HG03064 (cell line): Measurements from ENCODE around the gene PTK6.
"Not testable (repeated sequence)": the region's sequence is repeated elsewhere in the genome, so short reads cannot be mapped to it uniquely, and the experiment has no call there.

Source experiments
- ATAC-seq: cut with Tn5 transposase; IDR thresholded peaks from one replicate; pipeline ENCODE4 v1.9.1; 2021; ENCODE audit warnings: low read depth; ENCODE audit not compliant: unreplicated experiment

The PTK6 gene

DNA sequence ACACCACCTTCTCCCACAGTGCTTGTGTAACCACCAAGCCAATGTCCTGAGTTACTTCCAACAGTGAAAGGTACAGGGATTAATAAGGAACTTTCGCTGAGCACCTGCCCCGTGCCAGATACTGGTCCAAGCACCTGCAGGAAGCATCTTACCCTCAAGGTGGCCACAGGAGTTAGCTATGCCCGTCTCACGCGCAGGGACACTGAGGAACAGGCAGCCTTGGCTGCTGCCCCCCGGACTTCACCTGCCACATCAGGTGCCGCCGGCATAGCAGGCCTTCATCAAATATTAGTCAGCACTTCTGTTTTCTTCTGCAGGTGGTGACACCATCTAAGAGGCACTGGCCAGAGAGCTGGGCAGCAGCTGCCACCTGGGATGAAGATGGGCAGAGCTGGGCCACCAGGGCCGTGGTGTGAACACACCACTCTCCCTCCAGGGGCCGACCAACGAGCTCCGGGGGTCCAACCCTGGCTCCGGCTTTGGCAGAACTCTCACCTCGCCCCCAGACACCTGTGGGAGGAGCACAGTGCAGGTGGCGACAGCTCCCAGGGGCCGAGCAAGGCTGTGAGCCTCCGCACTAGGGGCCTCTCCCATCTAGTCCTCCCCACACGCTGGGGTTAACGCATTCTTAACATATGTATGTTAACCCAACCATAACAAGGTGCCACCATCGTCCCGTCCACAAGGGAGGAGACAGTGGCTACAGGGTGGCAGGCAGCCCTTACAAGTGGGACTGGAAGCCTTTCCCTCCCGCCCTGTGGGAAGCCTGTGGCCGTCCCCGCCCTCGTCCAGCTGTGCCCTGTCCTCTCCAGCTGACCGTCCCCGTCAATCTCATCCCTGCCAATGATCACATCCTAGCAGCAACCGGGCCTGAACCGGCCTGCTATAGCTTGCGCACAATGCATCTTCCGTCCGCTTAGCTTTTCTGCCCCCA is 19.5 kb downstream of the PTK6 start:
- no peak for ATAC-seq

DNA sequence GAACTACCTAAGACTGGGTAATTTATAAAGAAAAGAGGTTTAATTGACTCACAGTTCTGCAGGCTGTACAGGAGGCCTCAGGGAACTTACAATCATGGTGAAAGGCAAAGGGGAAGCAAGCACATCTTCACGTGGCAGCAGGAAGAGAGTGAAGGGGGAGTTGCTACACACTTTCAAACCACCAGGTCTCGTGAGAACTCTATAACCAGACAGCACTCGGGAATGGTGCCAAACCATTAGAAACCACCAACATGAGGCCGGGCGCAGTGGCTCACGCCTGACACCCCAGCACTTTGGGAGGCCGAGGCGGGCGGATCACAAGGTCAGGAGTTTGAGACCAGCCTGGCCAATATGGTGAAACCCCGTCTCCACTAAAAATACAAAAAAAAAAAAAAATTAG is 22.7 kb downstream of the PTK6 start:
- not testable (repeated sequence) for ATAC-seq

DNA sequence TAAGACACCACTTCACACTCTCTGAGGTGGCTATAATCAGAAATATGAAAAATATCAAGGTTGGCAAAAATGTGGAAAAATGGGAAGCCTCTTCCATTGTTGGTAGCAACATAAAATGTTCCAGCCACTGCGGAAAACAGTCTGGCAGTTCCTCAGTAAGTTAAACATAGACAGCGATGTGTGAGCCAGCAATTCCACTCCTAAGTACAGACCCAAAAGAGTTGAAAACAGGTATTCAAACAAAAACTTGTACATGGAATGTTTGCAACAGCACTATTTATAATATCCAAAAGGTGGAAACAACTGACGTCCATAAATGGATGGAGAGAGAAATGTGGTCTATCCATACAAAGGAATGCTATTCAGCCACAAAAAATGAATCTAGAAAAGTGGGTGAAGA is 24.0 kb downstream of the PTK6 start:
- no peak for ATAC-seq

DNA sequence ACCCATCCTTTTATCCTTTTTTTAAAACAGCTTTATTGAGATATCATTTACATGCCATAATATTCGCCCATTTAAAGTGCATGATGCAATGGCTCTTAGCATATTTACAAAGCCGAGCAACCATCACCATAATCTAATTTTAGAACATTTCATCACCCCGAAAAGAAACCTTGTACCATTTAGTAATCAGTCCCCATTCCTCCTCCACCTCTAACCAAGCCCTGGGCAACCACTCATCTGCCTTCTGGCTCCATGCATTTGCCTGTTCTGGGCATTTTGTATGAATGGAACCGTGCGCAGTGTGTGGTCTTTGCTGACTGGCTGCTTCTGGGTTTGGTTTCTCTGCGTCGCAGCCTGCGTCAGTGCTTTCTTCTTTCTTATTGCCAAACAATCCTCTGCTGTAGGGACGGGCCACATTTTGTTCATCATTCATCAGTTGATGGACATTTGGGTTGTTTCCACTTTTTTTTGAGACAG is 28.1 kb downstream of the PTK6 start:
- ATAC-seq, result no peak

DNA sequence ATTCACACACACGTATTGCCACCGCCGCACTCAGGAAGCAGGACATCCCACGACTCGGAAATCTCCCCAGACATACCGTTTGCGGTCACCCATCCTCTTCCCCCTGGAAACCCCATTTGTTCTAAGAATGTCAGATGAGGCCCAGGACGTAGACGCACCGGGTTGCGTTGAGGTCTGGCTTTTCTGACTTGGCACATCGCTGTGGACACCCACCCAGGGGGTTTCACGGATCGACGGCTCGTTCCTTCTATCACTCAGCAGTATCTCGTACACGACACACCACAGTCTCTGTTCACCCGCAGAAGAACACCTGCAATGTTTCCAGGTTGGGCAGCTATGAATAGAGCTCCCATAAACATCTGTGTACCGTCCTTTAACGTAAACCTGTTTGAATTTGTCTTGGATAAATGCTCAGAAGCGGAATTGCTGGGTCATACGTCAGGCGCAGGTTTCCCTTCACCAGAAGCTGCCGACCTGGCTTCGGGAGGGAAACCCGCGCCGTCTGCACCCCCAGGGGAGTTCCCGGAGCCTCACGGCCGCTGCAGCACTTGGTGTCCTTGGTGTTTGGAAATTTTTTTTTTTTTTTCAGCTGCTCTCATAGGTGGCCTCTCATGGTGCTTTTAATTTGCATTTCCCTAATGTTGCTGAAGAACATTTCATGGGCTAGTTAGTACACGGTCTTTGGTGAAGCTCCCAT is 29.0 kb downstream of the PTK6 start:
- no peak for ATAC-seq

DNA sequence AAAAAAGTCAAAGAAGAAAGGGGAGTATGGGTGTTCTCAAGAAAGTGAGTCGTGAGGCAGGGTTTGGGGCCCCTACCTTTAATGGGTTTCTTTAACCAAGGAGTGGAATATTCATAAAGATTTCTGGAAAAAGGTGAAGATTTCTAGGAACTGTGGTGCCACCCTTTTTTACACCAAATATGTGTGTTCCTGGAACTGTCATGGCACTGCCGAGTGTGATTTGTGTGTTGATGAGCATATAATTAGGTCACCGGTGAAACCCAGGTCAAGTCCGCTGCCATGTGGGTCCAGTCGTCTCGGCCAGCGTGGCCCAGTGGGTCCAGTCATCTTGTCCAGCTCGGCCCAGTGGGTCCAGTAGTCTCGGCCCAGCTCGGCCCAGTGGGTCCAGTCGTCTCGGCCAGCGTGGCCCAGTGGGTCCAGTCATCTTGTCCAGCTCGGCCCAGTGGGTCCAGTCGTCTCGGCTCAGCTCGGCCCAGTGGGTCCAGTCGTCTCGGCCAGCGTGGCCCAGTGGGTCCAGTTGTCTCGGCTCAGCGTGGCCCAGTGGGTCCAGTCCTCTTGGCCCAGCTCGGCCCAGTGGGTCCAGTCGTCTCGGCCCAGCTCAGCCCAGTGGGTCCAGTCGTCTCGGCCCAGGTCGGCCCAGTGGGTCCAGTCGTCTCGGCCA is 30.0 kb downstream of the PTK6 start:
- ATAC-seq, result no peak

DNA sequence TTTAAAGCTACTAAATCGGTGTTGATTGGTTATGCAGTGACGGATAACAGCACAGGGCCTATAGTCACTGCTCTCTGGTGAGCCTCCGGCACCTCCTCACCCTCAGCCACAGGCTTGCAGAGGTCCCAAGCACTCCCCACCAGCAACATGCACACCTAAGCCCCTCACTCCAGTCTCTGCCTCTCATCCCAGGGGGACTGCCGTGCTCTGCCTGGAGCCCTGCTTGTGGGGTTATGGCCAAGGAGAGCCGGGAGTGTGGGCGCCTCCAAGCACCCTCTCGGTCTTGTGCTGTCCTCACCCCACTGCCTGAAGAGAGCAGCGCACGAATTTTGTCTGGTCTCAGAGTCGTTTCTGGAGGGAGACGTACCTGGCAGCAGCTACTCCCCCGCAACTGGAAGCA is 31.5 kb downstream of the PTK6 start:
- ATAC-seq, result no peak

DNA sequence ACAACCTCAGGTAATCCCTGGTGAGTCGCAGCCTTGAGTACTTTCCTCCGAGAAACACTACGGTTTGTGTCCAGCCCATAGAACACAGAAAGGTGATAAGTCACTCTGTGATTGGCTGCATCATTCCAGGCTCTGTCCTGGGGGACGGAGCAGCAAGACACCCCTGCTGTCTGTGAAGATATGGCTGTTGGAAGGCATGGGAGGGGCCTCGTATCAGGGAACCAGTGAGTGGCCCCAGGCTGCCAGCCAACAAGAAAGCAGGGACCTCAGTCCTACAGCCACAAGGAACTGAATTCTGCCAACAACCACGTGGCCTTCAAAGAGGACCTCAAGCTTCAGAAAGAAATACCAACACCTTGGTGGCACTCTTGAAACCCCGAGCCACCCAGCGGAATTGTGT is 31.9 kb downstream of the PTK6 start:
- ATAC-seq, result no peak

DNA sequence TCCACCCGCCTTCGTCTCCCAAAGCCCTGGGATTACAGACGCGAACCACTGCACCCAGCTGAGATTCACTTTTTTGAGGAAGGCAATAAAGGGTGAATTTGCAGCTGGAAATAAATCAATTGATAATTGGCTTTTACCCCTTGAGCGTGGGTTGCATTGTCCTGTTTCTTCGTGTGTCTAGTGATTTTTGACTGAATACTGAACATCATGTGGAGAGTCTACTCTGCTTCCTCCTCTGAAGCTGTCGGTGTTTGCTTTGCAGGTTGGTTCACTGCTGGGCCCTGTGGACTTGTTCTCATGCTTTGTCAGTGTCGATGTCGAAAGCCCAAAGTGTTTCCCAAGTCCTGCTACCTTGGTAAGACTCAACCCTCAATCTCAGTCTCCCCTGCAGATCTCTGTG is 32.5 kb downstream of the PTK6 start:
- no peak for ATAC-seq

DNA sequence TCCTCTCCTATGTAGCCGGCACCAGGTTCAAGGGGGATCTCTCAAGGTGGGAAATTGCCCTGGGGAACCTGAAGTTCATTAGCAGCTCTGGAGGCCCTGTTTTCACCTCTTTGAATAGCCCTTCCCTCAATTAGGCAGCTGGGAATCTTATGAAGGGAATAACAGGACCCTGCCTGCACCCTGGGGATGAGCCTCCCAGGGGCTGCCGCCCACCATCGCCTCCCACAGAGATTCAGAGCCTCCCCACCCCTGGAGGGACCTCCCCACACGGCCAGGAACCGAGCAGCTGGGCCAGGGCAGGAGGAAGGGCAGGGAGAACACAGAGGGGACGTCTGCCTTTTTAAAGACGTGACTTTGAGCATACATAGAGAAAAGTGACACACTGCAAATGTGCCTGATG is 33.7 kb downstream of the PTK6 start:
- no peak for ATAC-seq

DNA sequence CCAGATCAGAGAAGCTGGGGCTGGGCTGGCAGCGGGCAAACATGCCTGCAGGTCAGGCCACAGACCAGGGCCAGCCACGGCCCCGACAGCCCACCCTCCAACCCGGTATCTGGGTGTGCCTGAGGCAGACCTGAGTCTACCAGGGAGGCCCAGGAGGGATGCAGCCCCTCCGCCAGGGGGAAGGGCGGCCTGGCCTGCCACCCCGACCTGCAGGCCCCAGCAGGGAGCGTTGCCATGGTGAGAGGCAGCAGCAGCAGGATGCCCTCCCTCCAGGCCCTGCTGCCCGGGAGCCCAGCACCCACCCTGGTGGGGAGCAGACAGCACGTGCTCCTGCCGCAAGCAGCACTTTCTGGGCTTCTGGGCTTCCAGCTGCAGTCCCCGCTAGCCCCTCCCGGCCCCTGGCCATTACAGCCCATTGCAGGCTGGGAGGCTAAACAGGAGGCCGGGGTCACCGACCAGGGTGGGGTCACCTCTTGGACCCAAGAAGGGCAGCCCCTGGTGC is 34.5 kb downstream of the PTK6 start:
- ATAC-seq, result no peak

DNA sequence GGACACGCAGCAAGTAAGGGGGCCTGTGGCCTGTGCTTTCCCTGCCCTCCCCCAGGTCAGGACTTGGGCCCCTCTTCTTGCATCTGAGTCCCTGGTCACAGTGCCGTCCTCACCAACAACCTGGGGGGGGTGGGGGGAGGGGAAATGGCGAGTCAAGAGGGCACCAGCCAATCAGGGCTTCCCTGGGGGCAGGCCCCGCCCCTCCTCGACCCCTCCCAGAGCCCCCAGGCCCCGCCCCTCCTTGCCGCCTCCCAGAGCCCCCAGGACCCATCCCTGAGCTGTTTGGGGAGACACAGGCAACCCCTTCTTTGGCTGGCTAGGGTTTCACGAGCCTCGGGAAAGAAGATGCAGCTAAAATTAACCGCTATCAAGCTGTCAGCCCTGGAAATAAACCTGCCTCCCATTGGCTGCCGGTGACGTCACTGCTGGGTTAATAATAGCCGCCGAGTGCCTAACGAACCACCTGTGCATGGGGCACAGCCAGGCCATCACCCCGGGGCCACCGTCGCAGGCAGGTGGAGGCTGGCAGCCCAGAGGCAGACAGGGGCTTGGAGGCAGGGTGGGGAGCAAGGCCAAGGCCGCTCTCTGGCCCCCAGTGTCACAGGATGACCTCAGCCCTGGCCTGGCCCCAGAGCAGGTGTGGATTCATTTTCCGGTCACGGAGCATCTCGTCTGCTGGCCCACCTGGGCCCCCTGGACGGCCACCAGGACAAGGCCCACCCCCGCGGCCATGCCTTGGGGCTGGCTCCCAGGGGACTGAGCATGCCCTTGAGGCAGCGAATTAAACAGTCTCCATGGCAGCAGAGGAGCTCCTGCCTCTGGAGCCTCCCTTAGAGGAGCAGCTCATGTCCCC is 35.1 kb downstream of the PTK6 start:
- no peak for ATAC-seq

DNA sequence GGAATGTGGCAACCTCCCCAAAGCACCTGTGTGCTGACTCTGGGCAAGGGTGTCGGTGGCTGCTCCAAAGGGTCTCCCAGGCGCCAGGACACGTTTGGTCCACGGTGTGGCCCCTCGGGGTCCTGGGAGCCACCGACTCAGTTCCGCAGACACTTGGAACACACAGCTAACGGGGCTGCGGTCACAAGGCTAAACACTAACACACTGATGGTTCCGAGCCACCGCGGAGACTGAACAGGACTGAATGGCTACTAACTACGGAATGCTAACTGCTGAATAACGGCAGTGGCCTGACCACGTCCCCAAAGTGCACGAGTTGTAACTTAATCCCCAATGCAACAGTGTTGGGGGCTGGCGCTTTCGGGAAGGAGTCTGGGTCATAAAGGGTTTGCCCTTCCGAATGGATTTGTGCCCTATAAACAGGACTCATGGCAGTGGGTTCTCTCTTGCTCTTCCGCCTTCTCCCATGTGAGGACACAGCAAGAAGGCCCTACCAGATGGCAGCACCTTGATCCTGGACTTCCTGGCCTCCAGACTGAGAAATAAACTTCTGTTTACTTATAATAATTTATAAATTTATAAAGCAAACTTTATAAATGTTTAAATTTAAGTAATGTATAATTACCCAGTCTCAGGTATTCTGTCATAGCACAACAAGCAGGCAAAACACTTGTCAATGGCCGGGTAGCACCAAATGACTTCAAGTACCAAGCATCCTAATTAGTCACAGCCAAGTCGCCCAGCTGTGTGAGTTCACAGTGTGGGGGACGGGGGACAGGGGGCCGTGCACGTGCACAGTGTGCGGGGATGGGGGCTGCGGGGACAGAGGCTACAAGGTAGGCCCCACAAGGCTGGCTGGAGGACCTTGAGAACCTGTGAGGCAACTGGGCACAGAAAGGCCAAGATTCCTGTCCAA is 36.0 kb downstream of the PTK6 start:
- no peak for ATAC-seq

DNA sequence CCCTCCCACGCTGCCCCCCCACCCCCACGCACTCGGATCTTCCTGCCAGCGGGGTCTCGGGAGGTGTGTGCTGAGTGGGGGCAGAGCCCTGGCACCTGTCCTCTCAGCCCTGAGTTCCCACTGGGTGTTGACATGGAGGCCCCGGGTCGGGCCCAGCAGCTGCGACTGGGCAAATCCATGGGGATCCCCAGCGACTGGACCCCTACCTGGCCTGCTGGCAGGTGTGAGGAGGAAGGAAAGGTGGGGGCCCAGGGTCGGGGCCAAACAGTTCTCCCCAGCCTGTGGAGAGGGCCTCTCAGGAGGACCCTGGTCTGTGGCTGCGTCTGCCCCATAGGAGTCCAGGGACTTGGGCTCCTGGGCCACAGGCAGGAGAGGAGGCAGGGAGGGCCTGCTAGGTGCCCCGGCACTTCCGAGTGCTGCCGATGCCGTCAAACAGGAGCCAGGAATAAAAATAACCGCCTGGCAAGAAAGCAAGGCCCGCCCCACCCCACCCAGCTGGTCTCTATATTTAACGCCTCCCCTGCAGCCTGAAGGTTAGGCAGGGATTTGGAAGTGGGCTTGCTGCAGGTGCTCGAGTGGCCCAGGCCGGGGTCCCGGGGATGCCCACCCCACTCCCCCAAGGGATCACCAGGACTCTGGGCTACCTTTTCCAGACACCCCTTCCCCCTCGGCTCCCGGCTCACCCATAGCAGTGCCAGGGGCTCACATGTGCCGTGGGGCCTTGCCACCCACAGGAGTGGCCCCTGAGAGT is 36.9 kb downstream of the PTK6 start:
- ATAC-seq, result no peak

DNA sequence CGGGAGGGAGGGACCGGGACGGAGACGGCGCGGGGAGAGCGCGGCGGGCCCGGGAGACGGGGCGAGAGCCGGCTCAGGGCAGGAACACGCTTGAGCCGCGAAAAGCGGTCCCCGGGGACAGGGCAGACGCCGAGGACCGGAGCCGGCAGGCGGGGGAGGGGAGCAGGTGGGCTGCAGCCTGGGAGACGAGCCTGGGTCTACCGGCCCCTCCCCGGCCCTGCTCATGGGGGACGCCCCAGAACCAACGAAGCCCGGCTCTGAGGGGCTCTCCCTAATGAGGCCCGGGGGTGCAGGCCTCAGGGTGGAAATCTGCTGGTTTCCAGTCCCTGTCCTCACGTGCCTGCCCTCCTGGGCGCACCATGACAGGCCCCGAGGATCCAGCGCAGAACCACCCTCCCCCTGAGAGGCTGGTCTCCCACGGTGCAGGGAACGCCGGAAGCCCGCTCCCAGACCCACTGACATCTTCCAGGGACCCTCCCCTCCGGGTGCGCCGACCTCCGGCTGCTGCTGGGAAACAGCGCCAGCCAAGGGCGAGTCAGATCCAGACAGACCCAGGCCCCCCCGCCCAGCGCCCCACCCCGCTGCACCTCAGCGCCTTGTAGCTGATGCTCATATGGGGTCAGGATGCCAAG is 37.7 kb downstream of the PTK6 start:
- no peak for ATAC-seq

DNA sequence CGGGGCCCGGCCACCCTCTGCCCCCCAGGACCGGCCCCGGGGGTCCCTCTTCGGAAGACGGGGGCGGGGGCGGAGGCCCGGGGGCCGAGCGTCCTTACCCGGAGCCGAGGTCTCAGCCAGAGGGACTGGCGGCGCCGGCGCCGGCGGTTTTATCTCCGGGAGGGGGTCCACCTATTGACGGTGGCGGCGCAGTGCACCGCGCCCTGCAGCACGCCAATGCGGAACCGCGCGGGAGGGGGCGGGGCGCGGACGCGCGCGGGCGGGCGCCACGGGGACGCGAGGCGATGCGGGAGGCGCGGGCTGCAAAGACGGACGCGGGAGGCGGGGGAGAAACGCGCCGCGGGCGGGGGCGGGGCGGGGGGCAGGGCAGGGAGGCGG is 38.2 kb downstream of the PTK6 start, which contains the start of gene EEF1A2:
EEF1A2 (minus strand) TSS at position 124 of the 378 bp plus-strand sequence. CDS start 1,320 bp downstream, outside the sequence.
- no peak for ATAC-seq

DNA sequence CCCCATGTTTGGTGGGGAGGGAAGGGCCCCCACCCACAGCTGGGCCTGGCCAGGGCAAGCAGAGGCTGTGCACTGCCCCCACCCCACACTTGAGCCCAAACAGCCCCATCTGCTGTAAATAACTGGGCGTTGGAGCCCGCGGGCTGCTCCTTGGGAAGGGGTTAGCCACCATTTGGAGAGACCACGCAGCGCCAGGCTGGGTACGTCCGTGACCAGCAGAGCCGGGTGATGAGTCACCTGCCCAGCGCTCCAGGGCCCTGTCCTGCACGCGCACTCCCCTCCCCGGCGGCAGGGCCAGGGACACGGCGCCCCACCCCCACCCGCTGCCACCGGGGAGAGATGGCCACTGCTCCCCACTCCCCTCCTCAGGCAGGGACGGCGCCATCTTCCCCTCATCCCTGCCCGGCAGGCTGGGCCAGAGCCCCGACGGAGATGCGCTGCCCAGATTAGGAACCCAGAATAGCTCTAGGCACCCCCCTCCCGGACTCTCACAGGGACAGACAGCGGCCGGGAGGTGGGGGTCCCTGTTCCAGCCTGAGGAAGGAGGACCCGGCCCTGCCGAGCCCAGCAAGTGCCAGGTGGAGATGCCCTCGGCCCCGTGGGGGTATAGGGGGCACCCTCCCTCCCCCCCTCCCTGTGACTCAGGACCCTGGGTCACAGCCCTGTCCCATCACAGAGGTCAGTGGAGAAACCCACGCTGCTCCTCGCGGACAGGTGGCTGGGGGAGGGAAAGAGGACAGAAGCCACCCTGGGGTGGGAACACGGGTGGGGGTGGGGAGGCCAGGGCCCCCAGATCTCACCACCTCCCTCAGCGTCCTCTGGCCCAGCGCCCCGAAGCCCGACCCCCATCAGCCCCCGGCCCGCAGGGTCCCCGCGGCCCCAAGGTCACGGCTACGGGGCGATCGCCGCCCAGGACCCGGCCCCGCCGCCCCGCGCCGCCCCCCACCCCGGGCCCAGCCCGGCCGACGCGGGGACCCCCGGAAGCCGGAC is 38.9 kb downstream of the PTK6 start:
- no peak for ATAC-seq
